ENCODE data around the gene TRIM72.
"Not testable (repeated sequence)": the region's sequence is repeated elsewhere in the genome, so short reads cannot be mapped to it uniquely, and the experiment has no call there.

TRIM72 gene

GRCh38 chr16:31260136-31260931 lies 46.4 kb downstream of the TRIM72 start:
- no peak for DNase-seq

GRCh38 chr16:31262084-31262483 lies 48.2 kb downstream of the TRIM72 start:
- DNase-seq, result no peak

- DNase-seq, result no peak
Measured at GRCh38 chr16:31265329-31266245, 51.7 kb downstream of the TRIM72 start.

- no peak for DNase-seq
Measured at GRCh38 chr16:31267332-31268032, 53.6 kb downstream of the TRIM72 start.

- no peak for DNase-seq
Measured at GRCh38 chr16:31268033-31268365, 54.1 kb downstream of the TRIM72 start.

GRCh38 chr16:31268891-31269290 lies 55.0 kb downstream of the TRIM72 start:
- no peak for DNase-seq

- DNase-seq, result no peak
Measured at GRCh38 chr16:31269541-31269940, 55.6 kb downstream of the TRIM72 start.

- not testable (repeated sequence) for DNase-seq
Measured at GRCh38 chr16:31269973-31270372, 56.1 kb downstream of the TRIM72 start.

GRCh38 chr16:31270795-31271194 lies 56.9 kb downstream of the TRIM72 start:
- DNase-seq, result no peak

- no peak for DNase-seq
Measured at GRCh38 chr16:31271621-31272190, 57.8 kb downstream of the TRIM72 start.

- no peak for DNase-seq
Measured at GRCh38 chr16:31273187-31273586, 59.3 kb downstream of the TRIM72 start.

GRCh38 chr16:31273676-31274075 lies 59.8 kb downstream of the TRIM72 start:
- no peak for DNase-seq

GRCh38 chr16:31274831-31275816 lies 61.2 kb downstream of the TRIM72 start:
- DNase-seq, result no peak

- no peak for DNase-seq
Measured at GRCh38 chr16:31276600-31276999, 62.7 kb downstream of the TRIM72 start.

- no peak for DNase-seq
Measured at GRCh38 chr16:31277659-31278260, 63.8 kb downstream of the TRIM72 start.

GRCh38 chr16:31278853-31279252 lies 64.9 kb downstream of the TRIM72 start:
- DNase-seq, result not testable (repeated sequence)
